Suppressor macrophage treated with lipopolysaccharide for 1 hour (primary cell): ENCODE measurements around the gene RGS12.

Experiments
- DNase-seq, 3 donors: peaks; one replicate each; pipeline ENCODE4 v3.0.0-alpha.2; 2020 to 2022

RGS12 gene

GRCh38 chr4:3255611-3256186, 37.1 kb upstream of the RGS12 start:
- DNase-seq, result no peak

- DNase-seq, result no peak
Observed at GRCh38 chr4:3256230-3257102, 36.4 kb upstream of the RGS12 start.

- DNase-seq, result no peak
Observed at GRCh38 chr4:3257103-3257555, 35.7 kb upstream of the RGS12 start.

GRCh38 chr4:3257556-3258482, 35.0 kb upstream of the RGS12 start:
- DNase-seq, result no peak

GRCh38 chr4:3261411-3262207, 31.2 kb upstream of the RGS12 start:
- DNase-seq, result no peak

- no peak for DNase-seq
Observed at GRCh38 chr4:3262208-3263052, 30.4 kb upstream of the RGS12 start.

GRCh38 chr4:3263053-3263875, 29.6 kb upstream of the RGS12 start:
- no peak for DNase-seq

GRCh38 chr4:3263876-3264193, 29.0 kb upstream of the RGS12 start:
- DNase-seq, result no peak

GRCh38 chr4:3266076-3266475, 26.7 kb upstream of the RGS12 start:
- DNase-seq, result no peak

- no peak for DNase-seq
Observed at GRCh38 chr4:3267576-3268394, 25.0 kb upstream of the RGS12 start.

GRCh38 chr4:3268395-3269104, 24.3 kb upstream of the RGS12 start:
- DNase-seq, result no peak

GRCh38 chr4:3269105-3269927, 23.5 kb upstream of the RGS12 start:
- no peak for DNase-seq

GRCh38 chr4:3269991-3270611, 22.7 kb upstream of the RGS12 start:
- no peak for DNase-seq

- DNase-seq, result no peak
Observed at GRCh38 chr4:3271131-3271530, 21.7 kb upstream of the RGS12 start.

GRCh38 chr4:3276986-3277385, 15.8 kb upstream of the RGS12 start:
- DNase-seq, result no peak

- DNase-seq, result no peak
Observed at GRCh38 chr4:3280466-3280865, 12.4 kb upstream of the RGS12 start.

- DNase-seq, result no peak
Observed at GRCh38 chr4:3283483-3283882, 9.3 kb upstream of the RGS12 start.

- no peak for DNase-seq
Observed at GRCh38 chr4:3283916-3284315, 8.9 kb upstream of the RGS12 start.
